Trophoblast cell (in vitro differentiated cells and primary cell): ENCODE data around the gene HERPUD2.
"Not testable (repeated sequence)": the region's sequence is repeated elsewhere in the genome, so short reads cannot be mapped to it uniquely, and the experiment has no call there.

ENCODE experiments used
- DNase-seq, 2 donors: peaks; one replicate each; pipeline ENCODE4 v3.0.0-alpha.2; 2016
- H2AFZ ChIP-seq: 2 replicates; pipeline ENCODE4 v1.6.1; 2013; ENCODE audit warnings: low read length, moderate library complexity, mild to moderate bottlenecking; ENCODE audit not compliant: insufficient read depth, poor library complexity
- H2AK5ac ChIP-seq: 2 replicates; pipeline ENCODE4 v1.6.1; 2013; ENCODE audit warnings: mild to moderate bottlenecking, low read length
- H2BK120ac ChIP-seq: 2 replicates; pipeline ENCODE4 v1.6.1; 2013; ENCODE audit warnings: low read length, mild to moderate bottlenecking, moderate library complexity; ENCODE audit not compliant: insufficient read depth, poor library complexity
- H2BK12ac ChIP-seq: 2 replicates; pipeline ENCODE4 v1.6.1; 2013; ENCODE audit warnings: mild to moderate bottlenecking, low read length, moderate library complexity
- H2BK5ac ChIP-seq: 2 replicates; pipeline ENCODE4 v1.6.1; 2013; ENCODE audit warnings: low read length, low read depth, moderate library complexity, mild to moderate bottlenecking; ENCODE audit not compliant: poor library complexity
- H3K14ac ChIP-seq: 2 replicates; pipeline ENCODE4 v1.6.1; 2013; ENCODE audit warnings: mild to moderate bottlenecking, low read length
- H3K18ac ChIP-seq: 2 replicates; pipeline ENCODE4 v1.6.1; 2013; ENCODE audit warnings: mild to moderate bottlenecking, low read length
- H3K23ac ChIP-seq: 2 replicates; pipeline ENCODE4 v1.6.1; 2013; ENCODE audit warnings: low read length
- H3K27ac ChIP-seq: 2 replicates; pipeline ENCODE4 v1.5.1; 2013; ENCODE audit warnings: low read depth, mild to moderate bottlenecking, inconsistent platforms, low read length, moderate library complexity
- H3K27me3 ChIP-seq: 2 replicates; pipeline ENCODE4 v1.6.1; 2013; ENCODE audit warnings: inconsistent platforms, mild to moderate bottlenecking, low read length, moderate library complexity; ENCODE audit not compliant: insufficient read depth
- H3K36me3 ChIP-seq, 2 experiments: 1 replicate in 1 of 2; 2 replicates in 1 of 2; pipeline ENCODE4 v1.6.1; 2013; ENCODE audit warnings: low read length in 2 of 2, mild to moderate bottlenecking in 2 of 2, moderate library complexity in 1 of 2; ENCODE audit not compliant: insufficient read depth in 2 of 2, control insufficient read depth in 1 of 2
- H3K4ac ChIP-seq: 2 replicates; pipeline ENCODE4 v1.6.1; 2013; ENCODE audit warnings: low read depth, mild to moderate bottlenecking, low read length, moderate library complexity
- H3K4me1 ChIP-seq, 2 experiments: 1 replicate in 1 of 2; 2 replicates in 1 of 2; pipeline ENCODE4 v1.6.1; 2013; ENCODE audit warnings: low read length in 2 of 2, mild to moderate bottlenecking in 2 of 2, moderate library complexity in 1 of 2; ENCODE audit not compliant: insufficient read depth in 2 of 2, control insufficient read depth in 1 of 2
- H3K4me2 ChIP-seq: 2 replicates; pipeline ENCODE4 v1.6.1; 2013; ENCODE audit warnings: inconsistent platforms, mild to moderate bottlenecking, low read length, moderate library complexity
- H3K4me3 ChIP-seq: 2 replicates; pipeline ENCODE4 v1.5.1; 2013; ENCODE audit warnings: mild to moderate bottlenecking, low read depth, low read length, inconsistent platforms
- H3K79me1 ChIP-seq: one replicate; pipeline ENCODE4 v1.6.1; 2013; ENCODE audit warnings: low read length
- H3K79me2 ChIP-seq: 2 replicates; pipeline ENCODE4 v1.6.1; 2013; ENCODE audit warnings: low read length, mild to moderate bottlenecking; ENCODE audit not compliant: control insufficient read depth, insufficient read depth, poor library complexity
- H3K9ac ChIP-seq: 2 replicates; pipeline ENCODE4 v1.6.1; 2013; ENCODE audit warnings: mild to moderate bottlenecking, low read length
- H3K9me3 ChIP-seq: 2 replicates; pipeline ENCODE4 v1.6.1; 2013; ENCODE audit warnings: low read depth, mild to moderate bottlenecking, control low read depth, inconsistent platforms, low read length; ENCODE audit not compliant: insufficient read depth
- H4K12ac ChIP-seq: 2 replicates; pipeline ENCODE4 v1.6.1; 2013; ENCODE audit warnings: low read depth, mild to moderate bottlenecking, low read length, moderate library complexity
- H4K8ac ChIP-seq: 2 replicates; pipeline ENCODE4 v1.6.1; 2013; ENCODE audit warnings: low read depth, mild to moderate bottlenecking, low read length, moderate library complexity
- H4K91ac ChIP-seq: one replicate; pipeline ENCODE4 v1.6.1; 2013; ENCODE audit warnings: low read depth, mild to moderate bottlenecking, low read length, moderate library complexity
- WGBS: extraction: QIAGEN DNeasy Blood & Tissue Kit; methylation state at CpG from one replicate; pipeline ENCODE4 v1.1.7; 2013; ENCODE audit warnings: missing lambda C conversion rate; ENCODE audit not compliant: insufficient read length, insufficient coverage; ENCODE audit errors: extremely low coverage; 5-methylcytosine and 5-hydroxymethylcytosine counted together

The HERPUD2 gene

GRCh38 chr7:35691827-35692307 lies 3.1 kb downstream of the HERPUD2 start:
- Histone ChIP-seq H3K79me2 (peaks cover 13% of the 10 kb centered on the region), H3K36me3 (peaks cover 0 to under 1% of the 10 kb centered on the region in 2 experiments), H3K4me3 (no peak overlapping the region), H3K18ac (no peak overlapping the region), H2AFZ (no peak overlapping the region), H4K8ac (no peak overlapping the region), H3K4me1 (peaks cover 5 to 10% of the 10 kb centered on the region in 2 experiments), H3K27ac (no peak overlapping the region), H4K12ac (no peak overlapping the region), H3K9me3 (no peaks in the 10 kb centered on the region), H3K14ac (no peak overlapping the region), H2AK5ac (no peak overlapping the region), H3K4ac (no peak overlapping the region), H3K27me3 (no peaks in the 10 kb centered on the region), H3K9ac (no peak overlapping the region), H2BK120ac (no peak overlapping the region), H3K23ac (no peak overlapping the region), H2BK12ac (no peak overlapping the region), H4K91ac (no peak overlapping the region), H3K4me2 (no peak overlapping the region), H2BK5ac (no peak overlapping the region), H3K79me1 (peaks cover 13% of the 10 kb centered on the region)
- WGBS, result no CpG with 5 or more reads among the region's 6 CpGs
- DNase-seq, result no peak

- H3K4me2 ChIP-seq, result no peak overlapping the region
- no peak overlapping the region for H4K91ac ChIP-seq
- no peak overlapping the region for H3K4me3 ChIP-seq
- no CpG with 5 or more reads among the region's 1 CpG for WGBS
- H3K18ac ChIP-seq, result no peak overlapping the region
- no peak overlapping the region for H2BK120ac ChIP-seq
- H3K79me2 ChIP-seq, result peaks cover 13% of the 10 kb centered on the region
- peaks cover 5 to 9% of the 10 kb centered on the region in 2 experiments for H3K4me1 ChIP-seq
- peaks cover 0 to 2% of the 10 kb centered on the region in 2 experiments for H3K36me3 ChIP-seq
- H3K27ac ChIP-seq, result no peak overlapping the region
- no peaks in the 10 kb centered on the region for H3K9me3 ChIP-seq
- no peak overlapping the region for H2AK5ac ChIP-seq
- no peaks in the 10 kb centered on the region for H3K27me3 ChIP-seq
- peaks cover 13% of the 10 kb centered on the region for H3K79me1 ChIP-seq
- H4K12ac ChIP-seq, result no peak overlapping the region
- no peak overlapping the region for H3K4ac ChIP-seq
- H4K8ac ChIP-seq, result no peak overlapping the region
- H3K23ac ChIP-seq, result no peak overlapping the region
- no peak for DNase-seq
- H2AFZ ChIP-seq, result no peak overlapping the region
- no peak overlapping the region for H2BK5ac ChIP-seq
- H3K9ac ChIP-seq, result no peak overlapping the region
- no peak overlapping the region for H2BK12ac ChIP-seq
- H3K14ac ChIP-seq, result no peak overlapping the region
These were observed 3.6 kb downstream of the HERPUD2 start for GRCh38 chr7:35691366-35691765.

GRCh38 chr7:35690614-35691013 lies 4.3 kb downstream of the HERPUD2 start:
- H3K4me2 ChIP-seq, H3K4me3 ChIP-seq, DNase-seq, H2AFZ ChIP-seq, H4K91ac ChIP-seq, H3K27ac ChIP-seq, H4K12ac ChIP-seq, H3K23ac ChIP-seq, H3K14ac ChIP-seq, H3K4me1 ChIP-seq, H3K27me3 ChIP-seq, H2BK5ac ChIP-seq, H3K9me3 ChIP-seq, H2BK12ac ChIP-seq, H2AK5ac ChIP-seq, H3K18ac ChIP-seq, H3K36me3 ChIP-seq, H3K9ac ChIP-seq, H3K4ac ChIP-seq, H4K8ac ChIP-seq, H2BK120ac ChIP-seq: not testable (repeated sequence)
- peaks cover 13% of the 10 kb centered on the region for H3K79me2 ChIP-seq
- WGBS, result no CpG with 5 or more reads among the region's 10 CpGs
- peaks cover 13% of the 10 kb centered on the region for H3K79me1 ChIP-seq

GRCh38 chr7:35685781-35686180 lies 9.2 kb downstream of the HERPUD2 start:
- Histone ChIP-seq H2BK12ac (no peak overlapping the region), H3K27me3 (no peaks in the 10 kb centered on the region), H3K4me3 (no peak overlapping the region), H3K9ac (no peak overlapping the region), H3K27ac (no peak overlapping the region), H3K79me1 (no peaks in the 10 kb centered on the region), H3K9me3 (no peaks in the 10 kb centered on the region), H4K12ac (no peak overlapping the region), H3K14ac (no peak overlapping the region), H3K4me2 (no peak overlapping the region), H4K8ac (no peak overlapping the region), H2BK5ac (no peak overlapping the region), H4K91ac (no peak overlapping the region), H3K18ac (no peak overlapping the region), H3K79me2 (no peaks in the 10 kb centered on the region), H2AFZ (no peak overlapping the region), H3K23ac (no peak overlapping the region), H3K4ac (no peak overlapping the region), H3K4me1 (peaks cover 2% of the 10 kb centered on the region in 2 experiments), H2BK120ac (no peak overlapping the region), H3K36me3 (peaks cover 1 to 5% of the 10 kb centered on the region in 2 experiments), H2AK5ac (no peak overlapping the region)
- no peak for DNase-seq
- no CpG with 5 or more reads among the region's 5 CpGs for WGBS
